Mesendoderm (in vitro differentiated cells): ENCODE measurements around the gene MAN1A1.

ENCODE experiments used
- DNase-seq: peaks from one replicate; pipeline ENCODE4 v3.0.0; 2013
- H2AK5ac ChIP-seq: 2 replicates; pipeline ENCODE4 v1.6.1; 2013; ENCODE audit warnings: low read length, inconsistent platforms
- H2BK120ac ChIP-seq: 2 replicates; pipeline ENCODE4 v1.6.1; 2013; ENCODE audit warnings: low read depth, mild to moderate bottlenecking, low read length, moderate library complexity, mixed read lengths
- H2BK15ac ChIP-seq: replicated peaks from 2 replicates; pipeline ENCODE4 v1.6.1; 2013; ENCODE audit warnings: low read depth, mild to moderate bottlenecking, moderate library complexity
- H2BK5ac ChIP-seq: 2 replicates; pipeline ENCODE4 v1.6.1; 2013; ENCODE audit warnings: low read length, inconsistent platforms
- H3K18ac ChIP-seq: 2 replicates; pipeline ENCODE4 v1.6.1; 2013; ENCODE audit warnings: mild to moderate bottlenecking, low read length, mixed read lengths
- H3K23ac ChIP-seq: one replicate; pipeline ENCODE4 v1.6.1; 2013; ENCODE audit warnings: low read length
- H3K27ac ChIP-seq: 2 replicates; pipeline ENCODE4 v1.5.1; 2013; ENCODE audit warnings: low read depth, mild to moderate bottlenecking, inconsistent platforms, low read length, moderate library complexity
- H3K27me3 ChIP-seq: 2 replicates; pipeline ENCODE4 v1.6.1; 2013; ENCODE audit warnings: low read length, control low read depth, mild to moderate bottlenecking, inconsistent platforms; ENCODE audit not compliant: insufficient read depth, poor library complexity
- H3K36me3 ChIP-seq: 2 replicates; pipeline ENCODE4 v1.6.1; 2013; ENCODE audit warnings: low read length, inconsistent platforms; ENCODE audit not compliant: control insufficient read depth, insufficient read depth
- H3K4ac ChIP-seq: one replicate; pipeline ENCODE4 v1.6.1; 2013; ENCODE audit warnings: low read depth, mild to moderate bottlenecking, low read length, moderate library complexity
- H3K4me1 ChIP-seq: 2 replicates; pipeline ENCODE4 v1.6.1; 2013; ENCODE audit warnings: low read depth, low read length, inconsistent platforms; ENCODE audit not compliant: control insufficient read depth
- H3K4me2 ChIP-seq: 2 replicates; pipeline ENCODE4 v1.6.1; 2013; ENCODE audit warnings: low read length
- H3K4me3 ChIP-seq: 2 replicates; pipeline ENCODE4 v1.5.1; 2013; ENCODE audit warnings: mild to moderate bottlenecking, low read length
- H3K56ac ChIP-seq: one replicate; pipeline ENCODE4 v1.6.1; 2013; ENCODE audit warnings: low read length
- H3K79me1 ChIP-seq: 2 replicates; pipeline ENCODE4 v1.6.1; 2013; ENCODE audit warnings: low read length, inconsistent platforms
- H3K79me2 ChIP-seq: 2 replicates; pipeline ENCODE4 v1.6.1; 2013; ENCODE audit warnings: mild to moderate bottlenecking, low read length; ENCODE audit not compliant: control insufficient read depth, insufficient read depth
- H3K9ac ChIP-seq: 2 replicates; pipeline ENCODE4 v1.6.1; 2013; ENCODE audit warnings: low read length, inconsistent platforms
- H4K5ac ChIP-seq: one replicate; pipeline ENCODE4 v1.6.1; 2013; ENCODE audit warnings: low read length
- H4K8ac ChIP-seq: one replicate; pipeline ENCODE4 v1.6.1; 2013; ENCODE audit warnings: low read depth, mild to moderate bottlenecking, control low read depth, low read length, moderate library complexity
- WGBS: extraction: QIAGEN DNeasy Blood & Tissue Kit; methylation state at CpG from one replicate; pipeline ENCODE4 v1.1.7; 2013; ENCODE audit warnings: low lambda C conversion rate, missing lambda C conversion rate; ENCODE audit not compliant: insufficient coverage; ENCODE audit errors: extremely low coverage; 5-methylcytosine and 5-hydroxymethylcytosine counted together

Gene MAN1A1

DNA sequence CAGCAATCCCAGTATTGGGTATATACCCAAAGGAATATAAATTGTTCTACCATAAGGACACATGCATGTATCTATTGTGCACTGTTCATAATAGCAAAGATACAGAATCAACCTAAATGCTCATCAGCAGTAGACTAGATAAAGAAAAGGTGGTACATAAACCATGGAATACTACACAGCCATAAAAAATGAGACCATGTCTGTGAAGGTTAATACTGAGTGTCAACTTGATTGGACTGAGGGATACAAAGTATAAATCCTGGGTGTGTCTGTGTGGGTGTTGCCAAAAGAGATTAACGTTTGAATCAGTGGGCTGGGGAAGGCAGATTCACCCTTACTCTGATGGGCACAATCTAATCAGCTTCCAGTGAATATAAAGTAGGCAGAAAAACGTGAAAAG, 86.9 kb downstream of the MAN1A1 start:
- no peak for DNase-seq
- Histone ChIP-seq H2BK5ac (no peak overlapping the region), H3K23ac (no peak overlapping the region)

DNA sequence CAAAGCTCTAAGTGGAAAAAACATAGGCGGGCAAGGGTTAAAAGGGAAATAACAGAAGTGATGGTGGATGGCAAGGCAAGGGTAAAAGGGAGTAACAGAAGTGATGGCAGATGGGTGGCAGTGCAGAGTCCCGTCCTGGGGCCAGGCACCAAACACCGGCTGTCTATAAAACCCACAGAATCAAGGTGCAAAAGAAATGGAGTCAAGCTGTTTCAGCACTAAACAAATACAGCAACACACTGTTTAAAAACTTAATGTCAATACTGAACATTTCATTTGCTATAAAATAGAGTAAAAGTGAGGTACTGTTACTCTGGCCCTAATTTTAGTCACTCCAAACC, 87.6 kb downstream of the MAN1A1 start:
- H3K18ac ChIP-seq = no peak overlapping the region
- no peak for DNase-seq

More for the DNA sequence above, 86.9 kb downstream of the MAN1A1 start:
- H3K79me1 ChIP-seq = no peaks in the 10 kb centered on the region
- no peaks in the 10 kb centered on the region for H3K36me3 ChIP-seq
- WGBS = no CpG with 5 or more reads among the region's 2 CpGs
- no peak overlapping the region for H2AK5ac ChIP-seq
- no peaks in the 10 kb centered on the region for H3K27me3 ChIP-seq
- H3K56ac ChIP-seq = no peak overlapping the region
- no peak overlapping the region for H3K18ac ChIP-seq
- H3K4me3 ChIP-seq = no peak overlapping the region
- no peak overlapping the region for H3K4me2 ChIP-seq
- no peak overlapping the region for H2BK15ac ChIP-seq
- H2BK120ac ChIP-seq = no peak overlapping the region
- H3K9ac ChIP-seq = no peak overlapping the region
- H4K5ac ChIP-seq = no peak overlapping the region
- no peak overlapping the region for H3K27ac ChIP-seq
- no peak overlapping the region for H4K8ac ChIP-seq
- no peak overlapping the region for H3K4ac ChIP-seq
- no peaks in the 10 kb centered on the region for H3K79me2 ChIP-seq
- no peaks in the 10 kb centered on the region for H3K4me1 ChIP-seq

GRCh38 chr6:119259027-119259426, 90.5 kb downstream of the MAN1A1 start:
- H3K4ac ChIP-seq = no peak overlapping the region
- H3K27me3 ChIP-seq = no peaks in the 10 kb centered on the region
- WGBS = no CpG with 5 or more reads among the region's 1 CpG
- H3K4me1 ChIP-seq = no peaks in the 10 kb centered on the region
- H3K56ac ChIP-seq = no peak overlapping the region
- H3K27ac ChIP-seq = no peak overlapping the region
- no peak overlapping the region for H3K4me3 ChIP-seq
- no peak overlapping the region for H2BK120ac ChIP-seq
- no peak overlapping the region for H3K4me2 ChIP-seq
- H3K79me2 ChIP-seq = no peaks in the 10 kb centered on the region
- peak; percentile 61 for DNase-seq
- no peak overlapping the region for H2BK5ac ChIP-seq
- H3K79me1 ChIP-seq = no peaks in the 10 kb centered on the region
- no peak overlapping the region for H4K8ac ChIP-seq
- H3K36me3 ChIP-seq = no peaks in the 10 kb centered on the region
- no peak overlapping the region for H2AK5ac ChIP-seq
- no peak overlapping the region for H3K9ac ChIP-seq
- H3K18ac ChIP-seq = no peak overlapping the region
- H3K23ac ChIP-seq = no peak overlapping the region
- H4K5ac ChIP-seq = no peak overlapping the region
- H2BK15ac ChIP-seq = no peak overlapping the region

More for the DNA sequence above, 87.6 kb downstream of the MAN1A1 start:
- no peaks in the 10 kb centered on the region for H3K79me2 ChIP-seq
- no peaks in the 10 kb centered on the region for H3K27me3 ChIP-seq
- H3K36me3 ChIP-seq = no peaks in the 10 kb centered on the region
- no peak overlapping the region for H4K8ac ChIP-seq
- H3K4me3 ChIP-seq = no peak overlapping the region
- WGBS = no CpG with 5 or more reads among the region's 3 CpGs
- H2BK15ac ChIP-seq = no peak overlapping the region
- no peak overlapping the region for H3K27ac ChIP-seq
- H2BK120ac ChIP-seq = no peak overlapping the region
- no peak overlapping the region for H3K23ac ChIP-seq
- no peaks in the 10 kb centered on the region for H3K79me1 ChIP-seq
- no peak overlapping the region for H2BK5ac ChIP-seq
- H3K9ac ChIP-seq = no peak overlapping the region
- no peak overlapping the region for H3K4ac ChIP-seq
- no peaks in the 10 kb centered on the region for H3K4me1 ChIP-seq
- H2AK5ac ChIP-seq = no peak overlapping the region
- no peak overlapping the region for H3K56ac ChIP-seq
- H3K4me2 ChIP-seq = no peak overlapping the region
- H4K5ac ChIP-seq = no peak overlapping the region

DNA sequence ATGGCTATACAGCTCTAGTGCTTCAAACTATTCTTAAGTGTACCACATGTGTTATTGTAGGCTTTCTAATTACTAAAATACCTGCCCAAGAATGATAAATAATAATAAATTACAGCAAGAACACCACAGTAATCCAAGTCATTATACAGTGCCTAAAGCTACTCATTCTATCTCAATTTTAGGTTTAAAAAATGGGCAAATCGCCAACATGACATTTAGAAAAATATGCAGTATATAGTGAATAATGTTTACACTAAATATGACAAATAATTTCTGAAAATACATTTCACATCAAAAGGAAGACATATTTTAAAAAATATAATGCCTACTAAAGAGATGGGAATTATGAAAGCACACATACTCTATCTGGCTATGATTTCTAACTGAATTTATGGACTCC, 91.8 kb downstream of the MAN1A1 start:
- Histone ChIP-seq H2AK5ac (no peak overlapping the region), H2BK5ac (no peak overlapping the region), H3K36me3 (no peaks in the 10 kb centered on the region), H4K5ac (no peak overlapping the region), H3K4ac (no peak overlapping the region), H3K4me3 (no peak overlapping the region), H4K8ac (no peak overlapping the region), H3K4me2 (no peak overlapping the region), H3K27ac (no peak overlapping the region), H3K4me1 (no peaks in the 10 kb centered on the region), H2BK120ac (no peak overlapping the region), H3K79me1 (no peaks in the 10 kb centered on the region), H3K9ac (no peak overlapping the region), H3K56ac (no peak overlapping the region), H2BK15ac (no peak overlapping the region), H3K18ac (no peak overlapping the region), H3K27me3 (no peaks in the 10 kb centered on the region), H3K79me2 (no peaks in the 10 kb centered on the region), H3K23ac (no peak overlapping the region)
- no CpG with 5 or more reads among the region's 1 CpG for WGBS
- no peak for DNase-seq

GRCh38 chr6:119256978-119257462, 92.5 kb downstream of the MAN1A1 start:
- no CpG with 5 or more reads among the region's 2 CpGs for WGBS
- H3K18ac ChIP-seq = no peak overlapping the region
- H3K4ac ChIP-seq = no peak overlapping the region

DNA sequence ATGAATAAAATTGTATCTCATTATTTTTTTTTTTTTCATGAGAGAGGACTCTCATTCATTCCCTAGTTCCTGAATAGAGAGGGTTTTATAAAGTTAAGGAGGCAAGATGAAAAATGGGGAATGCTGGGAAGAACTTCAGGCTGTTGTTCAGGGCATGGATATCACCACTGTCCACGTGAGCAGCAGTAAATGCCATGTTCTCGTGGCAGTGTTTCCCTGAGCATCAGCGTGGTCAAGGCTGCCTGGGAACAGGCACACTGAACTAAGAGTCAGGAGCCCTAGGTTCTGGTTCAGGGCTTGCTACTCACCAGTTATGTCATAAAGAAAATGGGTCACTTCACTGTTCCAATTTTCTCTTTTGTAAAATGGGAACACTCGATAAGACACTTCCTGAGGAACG, 93.2 kb downstream of the MAN1A1 start:
- Histone ChIP-seq H2BK120ac (no peak overlapping the region), H3K27me3 (no peaks in the 10 kb centered on the region), H2BK15ac (no peak overlapping the region), H3K9ac (no peak overlapping the region), H3K27ac (no peak overlapping the region), H3K4ac (no peak overlapping the region), H4K5ac (no peak overlapping the region), H4K8ac (no peak overlapping the region), H3K4me3 (no peak overlapping the region), H3K56ac (no peak overlapping the region), H3K79me1 (no peaks in the 10 kb centered on the region), H3K18ac (no peak overlapping the region), H2BK5ac (no peak overlapping the region), H3K23ac (no peak overlapping the region), H3K36me3 (no peaks in the 10 kb centered on the region), H3K79me2 (no peaks in the 10 kb centered on the region), H3K4me2 (no peak overlapping the region), H3K4me1 (no peaks in the 10 kb centered on the region), H2AK5ac (no peak overlapping the region)
- no peak for DNase-seq
- no CpG with 5 or more reads among the region's 5 CpGs for WGBS

More at GRCh38 chr6:119256978-119257462, 92.5 kb downstream of the MAN1A1 start:
- no peak overlapping the region for H2AK5ac ChIP-seq
- H3K4me1 ChIP-seq = no peaks in the 10 kb centered on the region
- no peak overlapping the region for H3K27ac ChIP-seq
- no peak overlapping the region for H2BK5ac ChIP-seq
- no peak overlapping the region for H4K5ac ChIP-seq
- H3K4me2 ChIP-seq = no peak overlapping the region
- no peak overlapping the region for H4K8ac ChIP-seq
- no peaks in the 10 kb centered on the region for H3K79me2 ChIP-seq
- no peak overlapping the region for H3K4me3 ChIP-seq
- no peaks in the 10 kb centered on the region for H3K27me3 ChIP-seq
- H3K23ac ChIP-seq = no peak overlapping the region
- H3K79me1 ChIP-seq = no peaks in the 10 kb centered on the region
- no peak for DNase-seq
- no peak overlapping the region for H3K56ac ChIP-seq
- H2BK15ac ChIP-seq = no peak overlapping the region
- no peak overlapping the region for H2BK120ac ChIP-seq
- no peaks in the 10 kb centered on the region for H3K36me3 ChIP-seq
- H3K9ac ChIP-seq = no peak overlapping the region
